WERI-Rb-1 (cell line): ENCODE results near the gene ALDH6A1.
A peak's percentile ranks its signal among the peaks of the same experiment; 100 is the strongest.

ENCODE experiments used
- DNase-seq: peaks from one replicate; pipeline ENCODE4 v3.0.0-alpha.2; 2020
- H3K27ac ChIP-seq: fragments of 250-450 bp; sonication (Bioruptor Pico); 2 replicates; pipeline ENCODE4 v1.5.1; 2020; ENCODE audit warnings: mild to moderate bottlenecking, moderate library complexity
- H3K27me3 ChIP-seq: fragments of 250-450 bp; sonication (Bioruptor Pico); 2 replicates; pipeline ENCODE4 v1.5.1; 2021; ENCODE audit warnings: mild to moderate bottlenecking, low read depth, moderate library complexity; ENCODE audit not compliant: insufficient read depth, severe bottlenecking
- H3K36me3 ChIP-seq: fragments of 250-450 bp; sonication (Bioruptor Pico); 2 replicates; pipeline ENCODE4 v1.5.1; 2020; ENCODE audit warnings: mild to moderate bottlenecking, moderate library complexity
- H3K4me3 ChIP-seq: 2 replicates; pipeline ENCODE4 v1.5.1; 2011; ENCODE audit warnings: low read depth, mild to moderate bottlenecking, control low read depth, low read length
- H3K9me3 ChIP-seq: fragments of 250-450 bp; sonication (Bioruptor Pico); 2 replicates; pipeline ENCODE4 v1.5.1; 2021; ENCODE audit warnings: mild to moderate bottlenecking, moderate library complexity; ENCODE audit not compliant: severe bottlenecking
- TF ChIP-seq, protein P1 (sequence below): IDR thresholded peaks from 2 replicates; pipeline ENCODE4 v1.5.1; 2011; ENCODE audit warnings: low read depth, mild to moderate bottlenecking, control low read depth, inconsistent platforms, low read length

ALDH6A1 gene

GRCh38 chr14:74083784-74084276 lies 423 bp downstream of the ALDH6A1 start:
- TF ChIP-seq, protein P1, sequence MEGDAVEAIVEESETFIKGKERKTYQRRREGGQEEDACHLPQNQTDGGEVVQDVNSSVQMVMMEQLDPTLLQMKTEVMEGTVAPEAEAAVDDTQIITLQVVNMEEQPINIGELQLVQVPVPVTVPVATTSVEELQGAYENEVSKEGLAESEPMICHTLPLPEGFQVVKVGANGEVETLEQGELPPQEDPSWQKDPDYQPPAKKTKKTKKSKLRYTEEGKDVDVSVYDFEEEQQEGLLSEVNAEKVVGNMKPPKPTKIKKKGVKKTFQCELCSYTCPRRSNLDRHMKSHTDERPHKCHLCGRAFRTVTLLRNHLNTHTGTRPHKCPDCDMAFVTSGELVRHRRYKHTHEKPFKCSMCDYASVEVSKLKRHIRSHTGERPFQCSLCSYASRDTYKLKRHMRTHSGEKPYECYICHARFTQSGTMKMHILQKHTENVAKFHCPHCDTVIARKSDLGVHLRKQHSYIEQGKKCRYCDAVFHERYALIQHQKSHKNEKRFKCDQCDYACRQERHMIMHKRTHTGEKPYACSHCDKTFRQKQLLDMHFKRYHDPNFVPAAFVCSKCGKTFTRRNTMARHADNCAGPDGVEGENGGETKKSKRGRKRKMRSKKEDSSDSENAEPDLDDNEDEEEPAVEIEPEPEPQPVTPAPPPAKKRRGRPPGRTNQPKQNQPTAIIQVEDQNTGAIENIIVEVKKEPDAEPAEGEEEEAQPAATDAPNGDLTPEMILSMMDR, result no peak
- Histone ChIP-seq H3K4me3 (peak overlapping the region; percentile 90), H3K9me3 (no peaks in the 10 kb centered on the region), H3K27me3 (no peaks in the 10 kb centered on the region), H3K36me3 (0 out of 2 replicates have a peak, but pooled peaks cover 3% of the 10 kb centered on the region), H3K27ac (peak overlapping the region; percentile 65)
- DNase-seq, result no peak

DNA sequence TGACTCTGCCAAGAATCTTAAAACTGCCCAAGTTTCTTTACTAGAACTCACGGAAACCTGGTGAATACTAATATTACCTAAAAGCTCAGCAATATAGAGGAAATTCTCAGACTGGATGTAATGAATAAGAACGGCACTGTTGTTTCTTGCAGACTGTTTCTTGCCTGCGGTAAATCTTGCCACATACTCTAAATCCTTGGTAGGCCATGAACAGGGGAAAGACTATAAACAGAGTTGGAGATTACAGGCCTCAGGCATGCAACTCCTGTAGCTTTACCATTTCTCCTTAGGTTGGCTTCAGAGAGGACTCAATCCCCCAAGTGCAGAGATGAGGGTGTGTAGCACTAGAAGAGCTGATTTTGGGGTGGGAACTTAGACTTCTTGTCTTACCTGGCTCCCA lies 1.1 kb downstream of the ALDH6A1 start:
- H3K9me3 ChIP-seq, result no peaks in the 10 kb centered on the region
- H3K27me3 ChIP-seq, result no peaks in the 10 kb centered on the region
- peak overlapping the region; percentile 90; the same call in 1 of the 2 replicates for H3K4me3 ChIP-seq
- no peak overlapping the region for H3K27ac ChIP-seq
- DNase-seq, result no peak
- H3K36me3 ChIP-seq, result 0 out of 2 replicates have a peak, but pooled peaks cover 3% of the 10 kb centered on the region
- TF ChIP-seq, protein P1, result no peak

GRCh38 chr14:74081491-74081890 lies 2.8 kb downstream of the ALDH6A1 start:
- Histone ChIP-seq H3K36me3 (no peaks in the 10 kb centered on the region), H3K27ac (no peak overlapping the region), H3K9me3 (no peaks in the 10 kb centered on the region), H3K27me3 (no peaks in the 10 kb centered on the region), H3K4me3 (no peak overlapping the region)
- TF ChIP-seq, protein P1, result no peak
- DNase-seq, result no peak

DNA sequence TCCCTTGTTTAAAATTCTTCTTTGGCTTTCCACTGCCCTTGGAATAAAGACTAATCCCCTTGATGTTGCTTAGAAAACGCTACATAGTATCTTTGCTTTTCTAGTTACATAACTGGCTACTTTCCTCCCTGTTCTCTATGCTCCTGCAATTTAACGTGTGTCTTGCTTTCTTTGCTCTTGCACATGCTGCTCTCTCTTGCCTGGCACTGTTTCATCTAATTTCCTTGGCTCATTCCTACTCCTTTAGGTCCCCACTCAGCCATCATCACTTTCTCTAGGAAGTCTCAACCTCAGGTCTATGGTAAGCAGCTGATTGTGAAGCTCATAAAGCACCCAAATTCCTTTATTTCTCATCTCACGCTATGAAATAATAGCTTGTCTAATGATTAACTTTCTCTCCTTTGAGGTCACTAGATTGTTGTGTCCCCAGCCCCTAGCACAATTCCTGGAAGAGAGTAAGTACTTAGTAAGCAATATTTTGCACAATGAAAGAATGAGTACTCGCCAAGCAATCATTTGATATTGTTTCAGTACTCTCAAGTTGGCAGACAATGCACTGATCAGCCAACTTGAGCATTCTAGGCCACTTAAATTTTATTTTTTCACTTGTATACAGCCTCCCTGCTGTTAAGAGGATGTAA lies 3.3 kb downstream of the ALDH6A1 start:
- DNase-seq, result no peak
- Histone ChIP-seq H3K27me3 (no peaks in the 10 kb centered on the region), H3K9me3 (no peaks in the 10 kb centered on the region), H3K4me3 (no peak overlapping the region), H3K27ac (no peak overlapping the region), H3K36me3 (no peaks in the 10 kb centered on the region)
- TF ChIP-seq, protein P1, result no peak

GRCh38 chr14:74077401-74077800 lies 6.9 kb downstream of the ALDH6A1 start:
- no peaks in the 10 kb centered on the region for H3K36me3 ChIP-seq
- DNase-seq, result no peak
- H3K4me3 ChIP-seq, result no peak overlapping the region
- H3K27me3 ChIP-seq, result no peaks in the 10 kb centered on the region
- H3K9me3 ChIP-seq, result no peaks in the 10 kb centered on the region
- TF ChIP-seq, protein P1, result no peak
- no peak overlapping the region for H3K27ac ChIP-seq
